ENCODE data around the gene TBX10.
"Not testable (repeated sequence)": the region's sequence is repeated elsewhere in the genome, so short reads cannot be mapped to it uniquely, and the experiment has no call there.

The TBX10 gene

GRCh38 chr11:67639438-67639859 lies at the start of gene TBX10:
Gene TBX10 (minus strand): TSS chr11:67639763. CDS start chr11:67639472, 291 bp downstream.
- Mint-ChIP-seq H3K27me3 (no peaks in the 10 kb centered on the region), H3K9me3 (no peaks in the 10 kb centered on the region), H3K4me3 (no peak within 1 kb of the TSS), H3K4me1 (peaks cover 9% of the 10 kb centered on the region), H3K36me3 (no peaks in the 10 kb centered on the region), H3K27ac (no peak within 1 kb of the TSS)
- DNase-seq (ENCODE audit: low spot score in 2 of 2) (no peak), ATAC-seq (ENCODE audit: low read depth) (no peak)

DNA sequence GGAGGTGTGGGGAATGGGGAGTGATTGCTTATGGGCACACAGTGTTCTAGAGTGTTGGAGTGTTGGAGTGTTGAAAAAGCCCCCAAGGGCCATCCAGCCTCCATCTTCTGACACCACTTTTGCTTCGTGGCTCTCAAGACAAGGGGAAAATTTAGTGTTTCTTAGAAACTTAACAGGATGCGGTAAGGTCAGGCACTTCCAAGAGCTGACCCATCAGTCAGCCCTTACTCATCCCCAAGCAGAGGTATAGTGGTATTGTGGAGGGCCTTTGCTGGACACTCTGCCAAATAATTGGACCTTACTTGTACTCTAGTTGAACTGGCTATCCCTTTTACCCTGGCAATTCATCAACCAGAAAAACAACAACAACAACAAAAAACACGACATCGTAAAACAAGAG lies 49.6 kb upstream of the TBX10 start:
- no peak for DNase-seq (ENCODE audit: low spot score in 2 of 2)
- H3K27ac Mint-ChIP-seq = no peak overlapping the region
- H3K9me3 Mint-ChIP-seq = no peaks in the 10 kb centered on the region
- H3K36me3 Mint-ChIP-seq = no peaks in the 10 kb centered on the region
- H3K4me3 Mint-ChIP-seq = no peak overlapping the region
- peaks cover 16% of the 10 kb centered on the region for H3K27me3 Mint-ChIP-seq
- no peak for ATAC-seq (ENCODE audit: low read depth)
- H3K4me1 Mint-ChIP-seq = peaks cover 2% of the 10 kb centered on the region

DNA sequence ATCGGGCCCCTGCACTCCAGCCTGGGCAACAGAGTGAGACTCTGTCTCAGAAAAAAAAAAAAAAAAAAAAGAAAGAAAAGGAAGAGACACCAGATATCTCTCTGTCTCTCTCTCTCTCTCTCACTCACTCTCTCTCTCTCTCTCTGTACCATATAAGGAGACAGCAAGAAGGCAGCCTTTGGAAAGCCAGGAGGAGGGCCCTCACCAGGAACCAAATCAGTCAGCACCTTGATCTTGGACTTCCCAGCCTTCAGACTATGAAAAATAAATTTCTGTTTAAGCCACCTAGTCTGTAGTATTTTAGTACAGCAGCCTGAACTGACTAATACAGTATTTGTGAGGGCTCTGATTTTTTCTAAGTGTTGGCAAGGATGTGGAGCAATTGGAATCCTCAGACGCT lies 48.4 kb upstream of the TBX10 start:
- DNase-seq (ENCODE audit: low spot score in 2 of 2) = no peak
- Mint-ChIP-seq H3K4me1 (peaks cover 2% of the 10 kb centered on the region), H3K36me3 (no peaks in the 10 kb centered on the region), H3K4me3 (no peak overlapping the region), H3K9me3 (no peaks in the 10 kb centered on the region), H3K27me3 (peaks cover 17% of the 10 kb centered on the region), H3K27ac (no peak overlapping the region)
- no peak for ATAC-seq (ENCODE audit: low read depth)

GRCh38 chr11:67685641-67686332 lies 46.2 kb upstream of the TBX10 start:
- peaks cover 20% of the 10 kb centered on the region for H3K27me3 Mint-ChIP-seq
- not testable (repeated sequence) for H3K4me3 Mint-ChIP-seq; H3K36me3 Mint-ChIP-seq; DNase-seq (ENCODE audit: low spot score in 2 of 2); H3K4me1 Mint-ChIP-seq; H3K9me3 Mint-ChIP-seq; H3K27ac Mint-ChIP-seq; ATAC-seq (ENCODE audit: low read depth)

- H3K27ac Mint-ChIP-seq; H3K4me1 Mint-ChIP-seq; ATAC-seq (ENCODE audit: low read depth); H3K9me3 Mint-ChIP-seq; DNase-seq (ENCODE audit: low spot score in 2 of 2); H3K4me3 Mint-ChIP-seq; H3K36me3 Mint-ChIP-seq: not testable (repeated sequence)
- peaks cover 11% of the 10 kb centered on the region for H3K27me3 Mint-ChIP-seq
Observed at GRCh38 chr11:67682126-67683034, 42.8 kb upstream of the TBX10 start.

DNA sequence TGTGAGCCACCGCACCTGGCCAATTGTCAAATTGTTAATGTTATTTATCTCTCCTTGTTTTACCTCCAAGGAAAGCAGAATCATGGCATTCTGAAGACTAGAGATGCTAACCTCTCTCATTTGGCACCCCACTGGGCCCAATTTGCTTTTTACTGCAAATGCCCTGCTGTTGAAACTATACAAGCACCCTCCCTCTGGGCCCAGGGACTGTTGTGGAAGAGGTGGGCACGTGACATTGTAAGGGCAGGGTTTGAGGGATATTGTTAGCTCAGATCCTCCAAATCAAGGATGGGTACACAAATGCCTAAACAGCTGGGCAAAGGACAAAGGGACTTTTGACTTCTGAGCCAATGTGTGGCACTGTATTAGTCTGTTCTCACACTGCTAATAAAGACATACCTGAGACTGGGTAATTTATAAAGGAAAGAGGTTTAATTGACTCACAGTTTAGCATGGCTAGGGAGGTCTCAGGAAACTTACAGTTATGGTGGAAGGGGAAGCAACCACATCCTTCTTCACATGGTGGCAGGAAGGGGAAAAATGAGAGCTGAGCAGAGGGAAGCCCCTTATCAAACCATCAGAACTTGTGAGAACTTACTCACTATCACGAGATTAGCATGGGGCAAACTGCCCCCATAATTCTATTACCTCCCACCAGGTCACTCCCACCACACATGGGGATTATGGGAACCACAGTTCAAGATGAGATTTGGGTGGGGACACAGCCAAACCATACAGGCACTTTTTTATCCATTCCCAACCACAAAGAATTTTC lies 41.3 kb upstream of the TBX10 start:
- ATAC-seq (ENCODE audit: low read depth) (no peak), DNase-seq (ENCODE audit: low spot score in 2 of 2) (no peak)
- Mint-ChIP-seq H3K9me3 (peaks cover 6% of the 10 kb centered on the region), H3K4me3 (no peak overlapping the region), H3K27me3 (peaks cover 14% of the 10 kb centered on the region), H3K4me1 (peaks cover 1% of the 10 kb centered on the region), H3K27ac (no peak overlapping the region), H3K36me3 (no peaks in the 10 kb centered on the region)

DNA sequence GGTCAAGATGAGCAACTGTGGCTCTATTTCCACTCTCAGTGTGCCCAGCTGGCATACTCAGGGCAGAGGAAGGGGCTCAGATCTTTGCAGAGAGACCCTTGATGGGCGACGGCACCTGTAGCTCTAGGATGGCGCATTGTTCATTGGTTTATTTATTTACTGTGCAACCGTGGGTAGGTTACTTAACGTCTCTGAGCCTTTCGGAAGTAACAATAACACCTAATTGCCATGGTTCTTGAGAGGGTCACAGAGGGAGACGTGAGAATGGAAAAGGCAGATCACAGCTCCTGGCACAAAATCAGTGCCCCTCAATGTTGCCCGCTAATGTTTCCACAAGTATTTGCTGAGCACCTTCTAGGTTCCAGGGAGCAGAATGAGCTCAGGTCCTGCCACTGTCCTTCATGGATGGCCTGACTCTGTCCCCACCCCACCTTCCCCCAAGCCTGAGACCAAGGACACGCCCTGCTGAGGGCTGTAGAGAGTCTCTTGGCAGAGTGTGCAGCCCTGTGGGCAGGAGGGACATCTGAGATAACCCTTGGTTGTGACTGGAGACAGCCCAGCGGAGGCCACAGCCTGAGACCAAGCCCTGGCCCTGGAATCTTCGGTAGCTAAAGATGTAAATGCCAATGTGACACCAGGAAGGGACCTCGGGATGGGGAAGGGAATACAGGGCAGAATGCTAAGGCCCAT lies 35.6 kb upstream of the TBX10 start:
- no peak overlapping the region for H3K27ac Mint-ChIP-seq
- no peak overlapping the region for H3K4me3 Mint-ChIP-seq
- H3K9me3 Mint-ChIP-seq = peaks cover 4% of the 10 kb centered on the region
- H3K36me3 Mint-ChIP-seq = no peaks in the 10 kb centered on the region
- peaks cover 20% of the 10 kb centered on the region for H3K27me3 Mint-ChIP-seq
- H3K4me1 Mint-ChIP-seq = no peaks in the 10 kb centered on the region
- ATAC-seq (ENCODE audit: low read depth) = no peak
- no peak for DNase-seq (ENCODE audit: low spot score in 2 of 2)

DNA sequence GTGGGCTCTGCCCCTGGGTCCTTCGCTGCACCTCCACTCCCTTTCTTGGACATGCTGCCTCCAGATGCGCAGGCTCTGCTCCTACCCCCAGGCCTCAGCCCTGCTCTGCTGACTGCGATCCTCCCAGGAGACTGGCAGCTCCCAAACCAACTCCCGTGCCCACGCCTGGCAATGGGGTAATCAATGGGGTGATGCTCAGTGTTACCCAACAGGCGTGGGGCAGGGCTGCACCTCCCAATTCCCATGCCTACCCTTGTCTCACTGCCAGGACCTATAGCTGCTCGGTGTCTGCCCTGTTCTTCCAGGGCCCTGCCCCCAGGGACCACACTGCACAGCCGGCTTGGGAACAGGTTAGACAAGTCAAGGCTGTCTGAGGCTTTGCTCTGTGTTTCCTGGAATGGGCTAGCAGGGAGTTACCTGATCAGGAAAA lies 34.9 kb upstream of the TBX10 start, which contains the start of gene ALDH3B2:
ALDH3B2 (minus strand) TSS at position 182 of the 430 bp plus-strand sequence. CDS start 7,688 bp downstream, outside the sequence.
- H3K27me3 Mint-ChIP-seq = peaks cover 21% of the 10 kb centered on the region
- DNase-seq (ENCODE audit: low spot score in 2 of 2) (no peak), ATAC-seq (ENCODE audit: low read depth) (no peak)
- no peak within 1 kb of the TSS for H3K4me3 Mint-ChIP-seq
- H3K4me1 Mint-ChIP-seq = no peaks in the 10 kb centered on the region
- H3K9me3 Mint-ChIP-seq = peaks cover 4% of the 10 kb centered on the region
- H3K36me3 Mint-ChIP-seq = no peaks in the 10 kb centered on the region
- H3K27ac Mint-ChIP-seq = no peak within 1 kb of the TSS

GRCh38 chr11:67673902-67674301 lies 34.3 kb upstream of the TBX10 start:
- Mint-ChIP-seq H3K4me3 (no peak overlapping the region), H3K4me1 (no peaks in the 10 kb centered on the region), H3K9me3 (peaks cover 4% of the 10 kb centered on the region), H3K27ac (no peak overlapping the region), H3K36me3 (no peaks in the 10 kb centered on the region), H3K27me3 (peaks cover 21% of the 10 kb centered on the region)
- DNase-seq (ENCODE audit: low spot score in 2 of 2) (no peak), ATAC-seq (ENCODE audit: low read depth) (no peak)

- no peak overlapping the region for H3K4me3 Mint-ChIP-seq
- peaks cover 4% of the 10 kb centered on the region for H3K9me3 Mint-ChIP-seq
- no peaks in the 10 kb centered on the region for H3K36me3 Mint-ChIP-seq
- ATAC-seq (ENCODE audit: low read depth) = no peak
- no peak overlapping the region for H3K27ac Mint-ChIP-seq
- H3K4me1 Mint-ChIP-seq = no peaks in the 10 kb centered on the region
- peaks cover 18% of the 10 kb centered on the region for H3K27me3 Mint-ChIP-seq
- no peak for DNase-seq (ENCODE audit: low spot score in 2 of 2)
Observed at GRCh38 chr11:67673358-67673757, 33.8 kb upstream of the TBX10 start.

DNA sequence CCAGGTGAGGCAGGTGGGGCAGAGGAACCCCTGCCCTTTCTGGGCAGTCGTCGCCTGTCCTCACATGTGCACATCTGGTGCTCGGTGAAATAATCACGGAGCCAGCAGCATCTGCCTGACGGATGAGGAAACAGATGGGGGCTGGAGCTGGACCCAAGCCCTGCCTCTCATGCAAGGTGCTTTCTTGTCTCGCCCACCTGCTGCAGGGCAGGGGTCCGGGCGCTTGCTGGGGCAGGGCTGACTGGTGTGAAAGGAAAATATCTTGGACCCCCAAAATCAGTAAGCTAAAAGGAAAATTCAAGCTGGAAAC lies 31.6 kb upstream of the TBX10 start:
- Mint-ChIP-seq H3K36me3 (no peaks in the 10 kb centered on the region), H3K4me1 (peaks cover 4% of the 10 kb centered on the region), H3K27ac (no peak overlapping the region), H3K4me3 (no peak overlapping the region), H3K9me3 (peaks cover under 1% of the 10 kb centered on the region), H3K27me3 (peaks cover 15% of the 10 kb centered on the region)
- DNase-seq (ENCODE audit: low spot score in 2 of 2) (no peak), ATAC-seq (ENCODE audit: low read depth) (no peak)

- Mint-ChIP-seq H3K27me3 (peaks cover 13% of the 10 kb centered on the region), H3K36me3 (no peaks in the 10 kb centered on the region), H3K4me1 (peaks cover 4% of the 10 kb centered on the region), H3K9me3 (no peaks in the 10 kb centered on the region), H3K4me3 (no peak overlapping the region), H3K27ac (no peak overlapping the region)
- no peak for DNase-seq (ENCODE audit: low spot score in 2 of 2)
- no peak for ATAC-seq (ENCODE audit: low read depth)
Observed at GRCh38 chr11:67670316-67671210, 31.0 kb upstream of the TBX10 start.

DNA sequence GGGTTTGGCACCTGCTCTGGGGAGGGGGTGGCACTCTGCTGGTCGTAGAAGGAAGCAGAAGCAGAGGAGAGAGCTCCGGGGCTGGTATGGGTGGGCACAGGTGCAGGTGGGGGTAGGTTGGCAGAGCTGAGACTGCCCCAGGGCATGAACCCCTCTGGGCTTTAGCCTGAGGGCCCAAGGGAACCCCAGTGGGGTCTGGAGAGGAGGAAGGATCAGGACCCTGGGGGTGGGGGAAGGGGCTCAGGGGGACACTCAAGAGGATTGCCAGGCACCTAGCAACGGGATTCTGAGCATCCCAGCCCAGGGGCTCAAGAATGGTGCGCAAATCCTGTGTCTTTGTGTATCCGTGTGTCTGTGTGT lies 28.6 kb upstream of the TBX10 start:
- no peaks in the 10 kb centered on the region for H3K36me3 Mint-ChIP-seq
- H3K27ac Mint-ChIP-seq = no peak overlapping the region
- DNase-seq (ENCODE audit: low spot score in 2 of 2) (no peak), ATAC-seq (ENCODE audit: low read depth) (no peak)
- peaks cover 4% of the 10 kb centered on the region for H3K4me1 Mint-ChIP-seq
- H3K9me3 Mint-ChIP-seq = no peaks in the 10 kb centered on the region
- peaks cover 2% of the 10 kb centered on the region for H3K27me3 Mint-ChIP-seq
- H3K4me3 Mint-ChIP-seq = no peak overlapping the region

All from memory B cell (primary cell).